Raji (cell line): Measurements from ENCODE around the gene IL15RA.

Experiments
- POLR2A ChIP-seq: IDR thresholded peaks from 2 replicates; pipeline ENCODE4 v1.6.1; 2011; ENCODE audit warnings: low read depth, low read length, control low read depth; ENCODE audit not compliant: insufficient read depth

The IL15RA gene

GRCh38 chr10:5902511-5903274 is 74.7 kb downstream of the IL15RA start:
- no peak for TF ChIP-seq POLR2A
